Stimulated activated CD8-positive, alpha-beta memory T cell treated with anti-CD3 and anti-CD28 coated beads, Interleukin-4, amount 100 ng/mL, for 1 hour (primary cell): Measurements from ENCODE around the gene ACADSB.

ENCODE experiments used
- DNase-seq, 2 donors: peaks; one replicate each; pipeline ENCODE4 v3.0.0-alpha.2; 2020; ENCODE audit warnings: low read depth in 2 of 2, low spot score in 1 of 2

The ACADSB gene

GRCh38 chr10:123096452-123096851 is 87.6 kb downstream of the ACADSB start:
- no peak for DNase-seq

- no peak for DNase-seq
Measured at GRCh38 chr10:123097039-123097438, 88.2 kb downstream of the ACADSB start.

- no peak for DNase-seq
Measured at GRCh38 chr10:123100030-123100762, 91.4 kb downstream of the ACADSB start.

- no peak for DNase-seq
Measured at GRCh38 chr10:123101872-123102271, 93.1 kb downstream of the ACADSB start.

- DNase-seq: no peak
Measured at GRCh38 chr10:123102673-123103072, 93.9 kb downstream of the ACADSB start.

GRCh38 chr10:123103944-123104343 is 95.1 kb downstream of the ACADSB start:
- no peak for DNase-seq
